Measurements from ENCODE around the gene CNOT6L. TPM values are rescaled to one million over a fixed set of nuclear protein-coding genes. Genes with fewer than 3 reads are reported as not detected.

Gene CNOT6L
- total RNA-seq, 4 donors from 2014 or later: 22.5 to 44.2 (median 35.5) TPM

GRCh38 chr4:77834403-77834802 lies 15.2 kb upstream of the CNOT6L start:
- intact Hi-C loops (cut with DNase I): no loop called here
- Histone ChIP-seq H3K4me1 (no peaks in the 10 kb centered on the region), H3K27me3 (no peaks in the 10 kb centered on the region), H3K27ac (no peak overlapping the region), H3K36me3 (no peaks in the 10 kb centered on the region), H3K4me3 (replicated peaks in 1 of 3) (no peak overlapping the region), H3K9me3 (no peaks in the 10 kb centered on the region)
- TF ChIP-seq, protein P1, sequence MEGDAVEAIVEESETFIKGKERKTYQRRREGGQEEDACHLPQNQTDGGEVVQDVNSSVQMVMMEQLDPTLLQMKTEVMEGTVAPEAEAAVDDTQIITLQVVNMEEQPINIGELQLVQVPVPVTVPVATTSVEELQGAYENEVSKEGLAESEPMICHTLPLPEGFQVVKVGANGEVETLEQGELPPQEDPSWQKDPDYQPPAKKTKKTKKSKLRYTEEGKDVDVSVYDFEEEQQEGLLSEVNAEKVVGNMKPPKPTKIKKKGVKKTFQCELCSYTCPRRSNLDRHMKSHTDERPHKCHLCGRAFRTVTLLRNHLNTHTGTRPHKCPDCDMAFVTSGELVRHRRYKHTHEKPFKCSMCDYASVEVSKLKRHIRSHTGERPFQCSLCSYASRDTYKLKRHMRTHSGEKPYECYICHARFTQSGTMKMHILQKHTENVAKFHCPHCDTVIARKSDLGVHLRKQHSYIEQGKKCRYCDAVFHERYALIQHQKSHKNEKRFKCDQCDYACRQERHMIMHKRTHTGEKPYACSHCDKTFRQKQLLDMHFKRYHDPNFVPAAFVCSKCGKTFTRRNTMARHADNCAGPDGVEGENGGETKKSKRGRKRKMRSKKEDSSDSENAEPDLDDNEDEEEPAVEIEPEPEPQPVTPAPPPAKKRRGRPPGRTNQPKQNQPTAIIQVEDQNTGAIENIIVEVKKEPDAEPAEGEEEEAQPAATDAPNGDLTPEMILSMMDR (IDR thresholded peaks at IDR 0.05): no peak
- TF ChIP-seq POLR2A (IDR thresholded peaks at IDR 0.05): no peak
- DNase-seq: no peak
- 44 to 50% methylated on average over 4 of the region's 4 CpGs for WGBS, 2 donors

DNA sequence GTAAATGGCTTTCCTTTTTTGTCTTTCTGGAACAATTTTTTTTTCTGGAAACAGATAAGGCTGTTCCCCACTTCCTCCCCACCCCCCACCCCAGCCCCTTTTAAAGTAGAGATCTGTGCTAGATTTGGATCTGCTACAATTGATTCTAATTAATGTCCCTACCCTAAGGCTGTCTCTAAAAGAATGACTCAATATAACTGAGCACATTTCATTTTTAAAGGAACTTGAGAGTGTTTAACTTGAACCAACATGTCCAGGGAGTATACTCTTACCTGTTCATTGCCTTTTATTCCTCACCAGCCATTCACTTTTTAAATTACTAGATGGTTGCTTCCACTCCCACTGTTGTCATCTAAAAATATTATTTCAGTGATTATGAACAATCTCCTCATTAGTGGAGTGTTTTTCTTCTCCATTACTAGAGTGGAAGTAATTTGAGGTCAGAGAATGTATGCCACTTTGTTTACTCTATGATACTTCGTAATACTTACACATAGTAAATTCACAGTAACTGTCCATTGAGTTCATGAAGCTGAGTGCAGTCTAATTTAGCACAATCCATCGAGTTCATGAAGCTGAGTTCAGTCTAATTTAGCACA lies 14.1 kb upstream of the CNOT6L start:
- H3K27ac ChIP-seq: no peak overlapping the region
- no peaks in the 10 kb centered on the region for H3K9me3 ChIP-seq
- no peak overlapping the region for H3K4me3 ChIP-seq (replicated peaks in 1 of 3)
- no peaks in the 10 kb centered on the region for H3K27me3 ChIP-seq
- no peak for TF ChIP-seq POLR2A (IDR thresholded peaks at IDR 0.05)
- TF ChIP-seq, protein P1 (IDR thresholded peaks at IDR 0.05): no peak
- WGBS, 2 donors: 84 to 86% methylated on average over 2 of the region's 2 CpGs
- H3K36me3 ChIP-seq: no peaks in the 10 kb centered on the region
- no peaks in the 10 kb centered on the region for H3K4me1 ChIP-seq
- intact Hi-C loops (cut with DNase I): no loop called here
- DNase-seq: no peak

DNA sequence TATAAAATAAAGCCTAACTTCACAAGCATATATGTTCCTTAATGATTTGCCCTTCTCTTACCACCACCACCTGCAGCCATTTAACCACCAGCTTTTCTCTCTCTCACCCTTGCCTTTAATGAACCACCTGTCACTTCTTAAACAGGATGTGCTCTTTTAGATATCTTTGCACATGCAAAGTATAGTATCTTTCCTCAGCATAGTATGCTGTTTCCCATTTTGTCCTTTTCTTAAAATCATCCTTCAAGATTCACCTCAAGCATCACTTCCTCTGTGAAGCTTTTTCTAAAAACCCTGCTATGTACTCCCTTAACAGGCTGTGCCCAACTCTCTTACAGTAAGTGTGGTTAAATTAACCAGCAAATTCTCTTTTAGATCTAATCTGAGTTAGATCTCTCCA lies 8.2 kb upstream of the CNOT6L start:
- DNase-seq: no peak
- no peak overlapping the region for H3K27ac ChIP-seq
- TF ChIP-seq, protein P1 (IDR thresholded peaks at IDR 0.05): no peak
- TF ChIP-seq POLR2A (IDR thresholded peaks at IDR 0.05): no peak
- H3K36me3 ChIP-seq: no peaks in the 10 kb centered on the region
- H3K4me3 ChIP-seq (replicated peaks in 1 of 3): no peak overlapping the region
- no peaks in the 10 kb centered on the region for H3K27me3 ChIP-seq
- intact Hi-C loops (cut with DNase I): no loop called here
- no peaks in the 10 kb centered on the region for H3K9me3 ChIP-seq
- H3K4me1 ChIP-seq: no peaks in the 10 kb centered on the region

DNA sequence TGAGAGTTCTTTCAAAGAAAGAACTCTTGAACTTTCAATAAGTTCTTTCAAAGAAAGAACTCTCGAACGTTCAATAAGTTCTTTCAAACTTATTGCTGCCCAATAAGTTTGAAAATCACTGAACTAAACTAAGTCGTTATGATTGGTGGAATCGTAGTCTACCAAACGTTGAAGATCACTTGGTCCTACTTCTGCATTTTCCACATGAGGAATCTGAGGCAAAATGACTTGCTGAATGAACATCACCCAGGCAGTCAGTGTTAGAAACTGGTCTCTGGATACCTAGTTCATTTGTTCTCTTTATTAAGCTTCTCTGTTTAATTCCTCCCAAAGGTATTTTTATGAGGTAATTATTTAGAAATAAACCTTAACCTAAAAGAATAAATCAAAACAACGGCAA lies 7.1 kb upstream of the CNOT6L start:
- TF ChIP-seq POLR2A (IDR thresholded peaks at IDR 0.05): no peak
- TF ChIP-seq, protein P1 (IDR thresholded peaks at IDR 0.05): no peak
- H3K4me3 ChIP-seq (replicated peaks in 1 of 3): no peak overlapping the region
- WGBS, 2 donors: 71 to 77% methylated on average over 6 of the region's 6 CpGs
- H3K9me3 ChIP-seq: no peaks in the 10 kb centered on the region
- no peaks in the 10 kb centered on the region for H3K36me3 ChIP-seq
- no peak overlapping the region for H3K27ac ChIP-seq
- intact Hi-C loops (cut with DNase I): no loop called here
- DNase-seq: no peak
- H3K4me1 ChIP-seq: peaks cover 0 to 3% of the 10 kb centered on the region in 2 donors
- H3K27me3 ChIP-seq: no peaks in the 10 kb centered on the region

DNA sequence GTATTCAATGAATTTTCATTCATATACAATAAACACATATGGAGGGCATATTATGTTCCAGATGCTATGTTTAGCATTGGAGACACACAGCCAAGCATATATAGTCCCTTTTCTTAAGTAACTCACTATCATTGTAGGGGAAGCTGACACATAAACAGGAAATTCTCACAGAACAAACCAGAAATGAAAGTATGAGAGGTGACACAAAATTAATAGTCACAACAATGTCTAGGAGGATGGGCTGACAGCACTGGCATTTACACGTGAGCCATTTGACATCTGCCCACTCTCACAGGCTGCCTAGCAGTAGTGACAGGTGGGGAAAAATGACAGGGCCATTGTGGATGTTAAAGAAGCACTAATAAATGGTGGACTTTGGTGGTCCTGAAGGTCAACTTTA lies 2.6 kb upstream of the CNOT6L start:
- H3K4me3 ChIP-seq (replicated peaks in 1 of 3): no peak overlapping the region
- no peak for DNase-seq
- H3K27me3 ChIP-seq: no peaks in the 10 kb centered on the region
- peaks cover 0 to 13% of the 10 kb centered on the region in 2 donors for H3K4me1 ChIP-seq
- TF ChIP-seq, protein P1 (IDR thresholded peaks at IDR 0.05): no peak
- TF ChIP-seq POLR2A (IDR thresholded peaks at IDR 0.05): no peak
- WGBS, 2 donors: 73 to 88% methylated on average over 1 of the region's 1 CpG
- no peaks in the 10 kb centered on the region for H3K9me3 ChIP-seq
- no peaks in the 10 kb centered on the region for H3K36me3 ChIP-seq
- peak overlapping the region in 1 of 3 donors; percentile 98 for H3K27ac ChIP-seq
- intact Hi-C loops (cut with DNase I): no loop called here
